ENCODE measurements around the gene KRTAP5-8.
"Not testable (repeated sequence)": the region's sequence is repeated elsewhere in the genome, so short reads cannot be mapped to it uniquely, and the experiment has no call there.

Gene KRTAP5-8

GRCh38 chr11:71537977-71538665 lies at the start of gene KRTAP5-8:
Gene KRTAP5-8, plus strand, starts transcription at chr11:71538025. Its CDS starts 31 bp downstream, at chr11:71538056.
- not testable (repeated sequence) for DNase-seq (ENCODE audit: low spot score)

DNA sequence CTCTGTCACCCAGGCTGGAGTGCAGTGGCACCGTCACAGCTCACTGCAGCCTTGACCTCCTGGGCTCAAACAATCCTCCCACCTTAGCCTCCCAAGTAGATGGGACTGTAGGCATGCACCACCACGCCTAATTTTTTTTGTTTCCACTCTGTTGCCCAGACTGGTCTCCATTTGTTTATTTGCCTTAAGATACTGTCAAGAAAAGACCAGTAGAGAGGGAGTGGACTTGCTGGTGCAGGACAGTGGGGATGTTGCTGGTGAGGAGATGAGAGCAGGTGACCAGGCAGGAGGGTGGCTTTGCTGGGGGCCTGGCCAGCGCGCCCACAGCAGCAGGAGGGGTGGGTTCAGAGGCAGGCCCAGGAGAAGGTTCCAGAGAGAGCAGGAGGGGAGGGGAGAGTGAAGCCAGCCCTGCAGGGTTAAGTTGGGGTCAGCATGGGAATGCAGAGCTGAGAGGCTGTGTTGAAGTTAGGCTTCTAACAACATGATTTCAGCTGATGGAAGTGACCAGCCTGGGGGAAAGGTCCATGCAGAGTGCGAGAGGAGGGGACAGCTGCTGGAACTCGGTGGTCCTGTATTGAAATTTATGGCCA lies 49.0 kb upstream of the KRTAP5-8 start:
- DNase-seq (ENCODE audit: low spot score), result no peak

DNA sequence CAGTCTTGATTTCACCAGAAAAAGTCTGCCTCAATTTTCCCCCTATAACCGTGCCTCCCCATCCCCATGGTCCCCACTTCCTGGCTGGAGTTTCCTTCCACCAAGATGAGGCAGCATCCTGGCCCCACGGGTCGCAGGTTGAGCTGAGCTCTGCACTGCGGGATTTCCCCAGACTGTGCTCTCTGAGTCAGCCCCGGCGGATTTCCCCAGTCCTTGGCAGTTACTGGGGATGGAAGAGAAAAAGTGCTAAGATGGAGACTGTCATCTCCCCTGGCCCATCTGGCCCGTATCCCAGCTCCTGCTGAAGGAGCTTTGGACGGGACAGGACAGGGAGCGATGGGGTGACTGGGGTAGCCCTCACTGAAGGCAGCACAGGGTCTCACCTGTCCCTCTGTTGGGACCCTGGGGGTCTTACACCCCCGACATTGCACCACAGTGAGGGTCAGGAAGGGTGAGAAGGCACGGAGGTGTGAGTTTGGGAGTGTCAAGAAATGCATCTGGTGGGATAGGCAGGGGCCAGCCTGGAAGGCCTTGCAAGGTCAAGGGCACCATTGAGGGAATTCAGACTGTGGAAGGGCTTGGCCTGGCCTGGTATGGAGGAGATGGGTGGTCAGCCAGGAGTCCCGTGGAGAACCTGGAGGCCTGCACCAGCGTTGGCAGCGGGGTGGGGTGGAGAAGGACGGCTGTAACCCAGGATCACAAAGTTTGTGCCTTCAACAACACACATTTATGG lies 48.3 kb upstream of the KRTAP5-8 start:
- DNase-seq (ENCODE audit: low spot score), result no peak

DNA sequence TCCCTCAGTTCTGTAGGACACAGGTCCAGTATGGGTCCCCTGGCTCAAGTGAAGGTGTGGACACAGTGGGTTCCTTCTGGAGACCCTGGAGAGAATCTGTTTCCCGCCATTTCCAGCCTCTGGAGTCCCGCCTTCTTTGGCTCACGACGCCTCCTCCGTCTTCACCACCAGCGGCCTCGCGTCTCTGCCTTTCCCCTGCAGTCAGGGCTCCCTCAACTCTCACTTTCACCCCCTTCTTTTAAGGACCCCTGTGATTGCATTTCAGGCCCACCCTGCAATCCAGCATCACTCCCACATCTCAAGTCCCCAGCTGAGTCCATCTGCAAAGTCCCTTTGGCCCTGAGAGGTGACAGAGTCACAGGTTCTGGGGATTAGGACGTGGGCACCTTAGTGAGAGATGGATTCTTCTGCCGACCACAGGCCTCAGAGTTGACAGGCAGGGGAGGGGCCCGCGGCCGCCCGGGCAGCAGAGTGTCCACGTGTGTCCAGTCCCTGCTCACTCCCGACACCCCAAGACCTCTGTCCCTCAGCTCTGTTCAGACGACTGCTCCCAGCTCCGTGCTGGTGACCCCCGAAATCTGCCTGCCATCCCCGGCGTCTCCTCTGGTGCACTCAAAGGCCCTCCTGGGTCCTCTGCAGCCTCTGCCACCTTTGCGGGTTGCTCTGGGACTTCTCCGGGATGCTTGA lies 47.6 kb upstream of the KRTAP5-8 start:
- DNase-seq (ENCODE audit: low spot score), result no peak

- no peak for DNase-seq (ENCODE audit: low spot score)
Measured at GRCh38 chr11:71490731-71491390, 47.0 kb upstream of the KRTAP5-8 start.

- DNase-seq (ENCODE audit: low spot score), result no peak
Measured at GRCh38 chr11:71491531-71491930, 46.3 kb upstream of the KRTAP5-8 start.

DNA sequence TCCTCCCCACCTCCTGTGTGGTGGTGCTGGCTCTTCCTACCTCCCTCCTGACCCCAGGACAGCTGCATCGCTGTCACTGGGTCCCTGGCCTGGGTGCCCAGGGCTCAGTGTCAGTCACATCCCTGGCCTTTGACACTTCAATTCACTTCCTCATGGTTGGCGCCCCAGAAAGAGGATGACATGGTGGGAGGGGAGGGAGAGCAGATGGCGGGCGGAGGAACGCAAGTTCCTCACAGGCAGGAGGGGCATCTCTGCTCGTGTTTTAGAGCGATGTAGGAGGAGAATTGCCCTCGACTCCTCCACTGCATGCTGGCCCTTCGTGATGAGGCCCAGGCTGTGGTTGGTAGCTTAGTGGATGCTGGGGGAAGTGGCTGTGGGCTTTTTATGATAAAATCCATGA lies 45.9 kb upstream of the KRTAP5-8 start:
- DNase-seq (ENCODE audit: low spot score), result no peak

- no peak for DNase-seq (ENCODE audit: low spot score)
Measured at GRCh38 chr11:71495286-71496230, 42.3 kb upstream of the KRTAP5-8 start.

GRCh38 chr11:71496421-71496820 lies 41.4 kb upstream of the KRTAP5-8 start:
- no peak for DNase-seq (ENCODE audit: low spot score)

GRCh38 chr11:71498091-71498490 lies 39.7 kb upstream of the KRTAP5-8 start:
- DNase-seq (ENCODE audit: low spot score), result no peak

- DNase-seq (ENCODE audit: low spot score), result no peak
Measured at GRCh38 chr11:71499125-71499524, 38.7 kb upstream of the KRTAP5-8 start.

GRCh38 chr11:71499546-71499945 lies 38.3 kb upstream of the KRTAP5-8 start:
- no peak for DNase-seq (ENCODE audit: low spot score)

GRCh38 chr11:71500601-71501021 lies 37.2 kb upstream of the KRTAP5-8 start:
- no peak for DNase-seq (ENCODE audit: low spot score)

DNA sequence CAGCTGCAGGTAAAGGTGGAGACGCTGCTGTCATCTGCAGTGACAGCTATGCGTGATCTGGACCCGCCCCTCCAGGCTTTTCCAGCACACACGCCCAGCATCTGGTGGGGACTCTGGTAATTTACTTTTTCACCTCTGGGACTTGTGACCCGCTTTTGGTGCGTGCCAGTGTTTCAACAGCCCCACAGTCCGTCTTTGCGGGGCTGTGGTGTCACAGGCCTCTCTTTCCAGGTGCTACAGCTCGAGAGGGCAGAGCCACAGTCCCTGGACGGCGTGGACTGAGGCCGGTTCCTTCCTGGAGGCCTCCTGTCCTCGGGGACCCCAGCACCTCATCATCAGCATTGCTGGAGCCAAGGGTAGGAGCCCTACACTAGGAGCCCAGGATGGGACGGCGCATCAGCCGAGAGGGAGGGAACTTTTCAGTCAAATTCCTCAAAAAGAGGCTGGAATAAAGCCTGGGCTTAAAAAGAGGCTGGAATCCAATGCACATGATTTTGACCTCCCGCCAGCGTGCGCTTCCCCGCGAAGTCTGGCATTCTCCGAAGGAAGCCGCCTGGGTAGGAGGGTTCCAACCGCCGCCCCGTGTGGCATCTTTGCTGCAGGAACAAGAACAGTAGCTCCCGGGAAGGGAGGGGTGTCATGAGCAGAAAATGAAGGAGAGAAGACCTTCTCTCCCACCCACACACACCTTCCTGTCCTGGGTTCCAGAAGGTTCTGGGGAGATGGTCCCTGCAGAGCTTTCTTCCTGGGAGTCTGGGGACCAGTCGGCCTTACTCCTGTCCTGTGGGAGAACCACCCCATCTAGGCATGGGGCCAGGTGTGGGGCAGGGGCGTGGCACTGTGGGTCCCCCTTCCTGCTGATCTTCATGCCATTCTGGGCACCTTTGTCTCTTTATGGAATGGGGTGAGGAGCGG lies 36.5 kb upstream of the KRTAP5-8 start:
- no peak for DNase-seq (ENCODE audit: low spot score)

- DNase-seq (ENCODE audit: low spot score), result no peak
Measured at GRCh38 chr11:71502026-71502425, 35.8 kb upstream of the KRTAP5-8 start.

DNA sequence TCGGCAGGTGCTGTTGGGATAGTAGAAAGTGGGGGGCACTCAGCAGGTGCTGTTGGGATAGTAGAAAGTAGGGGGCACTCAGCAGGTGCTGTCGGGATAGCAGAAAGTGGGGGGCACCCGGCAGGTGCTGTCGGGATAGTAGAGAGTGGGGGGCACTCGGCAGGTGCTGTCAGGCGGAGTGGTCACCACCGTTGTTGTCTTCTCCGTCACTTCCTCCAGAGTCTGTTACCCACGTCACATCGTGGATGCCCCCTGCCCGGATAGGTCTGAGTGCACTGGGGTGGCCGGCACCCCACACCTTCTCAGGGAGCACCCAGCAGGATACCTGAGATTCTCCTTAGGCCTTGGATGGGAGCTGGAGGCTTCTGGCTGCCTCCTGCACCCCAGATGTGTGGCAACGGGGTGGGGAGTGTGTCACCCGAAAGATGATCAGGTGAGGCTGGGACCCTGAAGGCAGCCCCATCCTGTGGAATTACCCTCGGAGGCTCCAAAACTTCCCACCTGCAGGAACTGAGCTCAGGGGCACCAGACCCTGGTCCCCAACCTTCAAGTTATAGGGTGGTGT lies 34.9 kb upstream of the KRTAP5-8 start:
- DNase-seq (ENCODE audit: low spot score), result no peak

- no peak for DNase-seq (ENCODE audit: low spot score)
Measured at GRCh38 chr11:71504531-71504930, 33.3 kb upstream of the KRTAP5-8 start.

GRCh38 chr11:71505001-71505400 lies 32.8 kb upstream of the KRTAP5-8 start:
- no peak for DNase-seq (ENCODE audit: low spot score)

DNA sequence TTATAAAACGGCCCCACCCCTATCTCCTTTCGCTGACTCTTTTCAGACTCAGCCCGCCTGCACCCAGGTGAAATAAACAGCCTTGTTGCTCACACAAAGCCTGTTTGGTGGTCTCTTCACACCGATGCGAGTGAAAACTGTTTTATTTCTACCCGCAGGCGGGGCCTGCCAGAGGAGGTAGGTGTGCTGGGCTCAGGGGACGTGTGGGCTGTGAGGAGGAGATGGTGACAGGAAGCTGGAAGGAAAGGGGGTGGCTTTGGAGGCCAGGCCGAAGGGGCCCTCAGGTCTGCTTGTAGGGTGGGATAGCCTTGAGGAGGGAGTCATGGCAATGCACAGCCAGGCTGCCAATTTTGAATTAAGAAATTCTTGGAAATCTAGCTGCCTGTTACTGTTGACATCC lies 32.0 kb upstream of the KRTAP5-8 start:
- DNase-seq (ENCODE audit: low spot score), result no peak

GRCh38 chr11:71507102-71507501 lies 30.7 kb upstream of the KRTAP5-8 start:
- no peak for DNase-seq (ENCODE audit: low spot score)
